WTC11 (cell line): ENCODE data around the gene R3HDM4. TPM values are rescaled to one million over a fixed set of nuclear protein-coding genes. Genes with fewer than 3 reads are reported as not detected.

Source experiments
- ATAC-seq: fragments of 200-7000 bp; cut with Tn5 transposase; 2 replicates; pipeline ENCODE4 v1.10.0; 2021; ENCODE audit warnings: mild to moderate bottlenecking, moderate library complexity
- CTCF ChIA-PET: fragments of 300-600 bp; sonication (Branson Sonifier 250); formaldehyde crosslinking; loops from one replicate; lab custom pipeline; 2021; ENCODE audit warnings: antibody characterized with exemption; lab: Charles Lee
- POLR2A ChIA-PET: fragments of 350-600 bp; sonication (Branson Sonifier 250); formaldehyde crosslinking; loops from one replicate; lab custom pipeline; 2021; ENCODE audit warnings: antibody characterized with exemption; lab: Charles Lee
- DNase-seq: peaks from one replicate; pipeline ENCODE4 v3.0.0; 2021; ENCODE audit warnings: low spot score
- H3K27ac Mint-ChIP-seq: 2 replicates; pipeline ENCODE4 v1.8.0; 2021; ENCODE audit warnings: mixed read lengths
- H3K27me3 Mint-ChIP-seq: 2 replicates; pipeline ENCODE4 v1.8.0; 2021; ENCODE audit warnings: low read depth, mild to moderate bottlenecking, moderate library complexity, mixed read lengths
- H3K36me3 Mint-ChIP-seq: 2 replicates; pipeline ENCODE4 v1.8.0; 2021; ENCODE audit warnings: mixed read lengths
- H3K4me1 Mint-ChIP-seq: 2 replicates; pipeline ENCODE4 v1.8.0; 2022; ENCODE audit warnings: mixed read lengths
- H3K4me3 Mint-ChIP-seq: 2 replicates; pipeline ENCODE4 v1.8.0; 2021; ENCODE audit warnings: mild to moderate bottlenecking, moderate library complexity, mixed read lengths
- H3K9me3 Mint-ChIP-seq: 2 replicates; pipeline ENCODE4 v1.8.0; 2021; ENCODE audit warnings: mixed read lengths
- ATF1 ChIP-seq: sonication (generic); formaldehyde crosslinking; IDR thresholded peaks from 2 replicates; pipeline ENCODE4 v1.8.1; 2023; ENCODE audit warnings: mild to moderate bottlenecking, moderate library complexity, missing genetic modification reagents
- JAZF1 ChIP-seq: fragments of 250-450 bp; sonication (Bioruptor Pico); IDR thresholded peaks from 2 replicates; pipeline ENCODE4 v1.9.0; 2021; ENCODE audit warnings: moderate library complexity, mild to moderate bottlenecking, inconsistent platforms
- KAT7 ChIP-seq: sonication (generic); formaldehyde crosslinking; IDR thresholded peaks from 2 replicates; pipeline ENCODE4 v1.8.1; 2023; ENCODE audit warnings: missing genetic modification reagents, mild to moderate bottlenecking, borderline replicate concordance
- NR1H2 ChIP-seq: sonication (generic); formaldehyde crosslinking; IDR thresholded peaks from 2 replicates; pipeline ENCODE4 v1.9.0; 2021; ENCODE audit warnings: mild to moderate bottlenecking, moderate library complexity, missing genetic modification reagents
- NR2C2 ChIP-seq: sonication (generic); formaldehyde crosslinking; IDR thresholded peaks from 2 replicates; pipeline ENCODE4 v1.8.0; 2022; ENCODE audit warnings: mild to moderate bottlenecking, missing genetic modification reagents
- SOX15 ChIP-seq: fragments of 250-450 bp; sonication (Bioruptor Pico); IDR thresholded peaks from 2 replicates; pipeline ENCODE4 v1.9.0; 2021; ENCODE audit warnings: mild to moderate bottlenecking
- ZNF121 ChIP-seq: sonication (generic); formaldehyde crosslinking; IDR thresholded peaks from 2 replicates; pipeline ENCODE4 v1.8.0; 2023; ENCODE audit warnings: missing genetic modification reagents
- ZNF219 ChIP-seq: sonication (generic); formaldehyde crosslinking; IDR thresholded peaks from 2 replicates; pipeline ENCODE4 v1.8.0; 2023; ENCODE audit warnings: missing genetic modification reagents, mild to moderate bottlenecking, borderline replicate concordance
- total RNA-seq: library from RNA; stranded (reverse); gene quantifications from 3 replicates; pipeline ENCODE4 v1.2.3, GENCODE V29; 2021
- TF ChIP-seq, protein P1 (sequence below): sonication (generic); formaldehyde crosslinking; IDR thresholded peaks from 2 replicates; pipeline ENCODE4 v1.8.1; 2023; ENCODE audit warnings: mild to moderate bottlenecking, missing genetic modification reagents
- TF ChIP-seq, protein P2 (sequence below): sonication (generic); formaldehyde crosslinking; IDR thresholded peaks from 2 replicates; pipeline ENCODE4 v1.8.1; 2022; ENCODE audit warnings: low read depth, missing genetic modification reagents, borderline replicate concordance
- TF ChIP-seq, protein P3 (sequence below): sonication (generic); formaldehyde crosslinking; IDR thresholded peaks from 2 replicates; pipeline ENCODE4 v1.8.0; 2022; ENCODE audit warnings: mild to moderate bottlenecking, missing genetic modification reagents
- TF ChIP-seq, protein P4 (sequence below): fragments of 250-450 bp; sonication (Bioruptor Pico); IDR thresholded peaks from 2 replicates; pipeline ENCODE4 v1.8.0; 2021; ENCODE audit warnings: mild to moderate bottlenecking
- TF ChIP-seq, protein P5 (sequence below): sonication (generic); formaldehyde crosslinking; IDR thresholded peaks from 2 replicates; pipeline ENCODE4 v1.8.0; 2022; ENCODE audit warnings: mild to moderate bottlenecking, missing genetic modification reagents

Gene R3HDM4
- total RNA-seq, 1 experiment from 2014 or later: 99.5 TPM

DNA sequence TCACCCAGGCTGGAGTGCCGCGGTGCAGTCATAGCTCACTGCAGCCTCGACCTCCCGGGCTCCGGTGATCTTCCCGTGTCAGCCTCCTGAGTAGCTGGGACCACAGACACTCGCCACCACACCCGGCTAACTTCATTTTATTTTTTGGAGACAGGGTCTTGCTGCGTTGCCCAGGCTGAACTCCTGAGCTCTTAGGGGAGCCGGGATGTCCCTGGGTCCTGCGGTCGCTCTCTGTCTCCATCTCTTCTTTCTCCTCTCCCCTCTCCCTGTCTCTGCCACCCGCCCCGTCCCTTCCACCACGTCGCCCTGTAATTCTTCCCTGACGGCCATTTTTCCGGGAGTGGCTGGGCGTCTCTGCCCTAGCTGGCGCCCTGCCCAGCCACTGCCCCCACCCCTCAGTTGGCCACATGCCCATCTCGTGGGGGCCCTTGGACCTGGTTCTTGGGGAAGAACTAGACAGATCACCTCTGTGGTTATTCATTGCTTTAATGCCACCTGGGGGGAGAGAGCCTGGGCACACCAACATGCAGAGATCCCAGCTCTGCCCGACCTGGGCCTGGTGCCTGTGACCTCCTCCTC, 31.7 kb upstream of the R3HDM4 start:
- ChIA-PET CTCF (interaction anchor here (0.8 kb wide), 1 partner anchor 15 kb away, joined by 3 read pairs; no protein-coding TSS in a partner anchor), POLR2A (no interaction called here)
- ATAC-seq: no peak
- Mint-ChIP-seq H3K27ac (0 out of 2 replicates have a peak overlapping the region, but pooled peaks have one; percentile 36), H3K27me3 (no peaks in the 10 kb centered on the region), H3K4me3 (no peak overlapping the region), H3K36me3 (peaks cover 23% of the 10 kb centered on the region), H3K9me3 (no peaks in the 10 kb centered on the region), H3K4me1 (no peaks in the 10 kb centered on the region)
- no peak for TF ChIP-seq JAZF1 (CRISPR knock-in tag)
- TF ChIP-seq ZNF121 (CRISPR knock-in tag): peak; percentile 60; the same call in 1 of the 2 replicates
- DNase-seq: no peak

DNA sequence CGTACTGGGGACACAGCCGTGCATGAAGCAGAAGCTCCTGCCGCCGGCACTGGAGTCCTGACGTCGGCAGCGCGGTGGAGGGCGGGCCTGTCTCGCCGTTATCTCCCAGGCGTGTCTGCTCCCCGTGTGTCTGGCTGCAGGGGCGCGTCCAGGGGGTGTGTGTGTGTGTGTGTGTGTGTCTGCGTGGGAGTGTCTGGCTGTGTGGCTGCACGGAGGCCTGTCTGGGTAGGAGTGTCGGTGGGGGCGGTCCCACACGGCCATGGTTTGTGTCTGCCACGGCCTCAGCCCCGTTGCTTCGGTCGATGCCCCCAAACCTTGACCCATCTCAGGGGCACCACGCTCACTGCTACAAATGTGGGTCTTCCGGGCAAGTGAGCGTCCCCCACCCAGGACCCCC, 31.1 kb upstream of the R3HDM4 start:
- ChIA-PET POLR2A (no interaction called here), CTCF (interaction anchor here (0.8 kb wide), 1 partner anchor 14 kb away, joined by 3 read pairs; no protein-coding TSS in a partner anchor)
- Mint-ChIP-seq H3K4me1 (no peaks in the 10 kb centered on the region), H3K27ac (no peak overlapping the region), H3K27me3 (no peaks in the 10 kb centered on the region), H3K9me3 (no peaks in the 10 kb centered on the region), H3K4me3 (no peak overlapping the region), H3K36me3 (peaks cover 29% of the 10 kb centered on the region)
- ATAC-seq (no peak), DNase-seq (no peak)
- no peak for TF ChIP-seq ZNF121 (CRISPR knock-in tag)
- TF ChIP-seq NR1H2 (CRISPR knock-in tag): no peak
- TF ChIP-seq SOX15: no peak
- TF ChIP-seq, protein P1, sequence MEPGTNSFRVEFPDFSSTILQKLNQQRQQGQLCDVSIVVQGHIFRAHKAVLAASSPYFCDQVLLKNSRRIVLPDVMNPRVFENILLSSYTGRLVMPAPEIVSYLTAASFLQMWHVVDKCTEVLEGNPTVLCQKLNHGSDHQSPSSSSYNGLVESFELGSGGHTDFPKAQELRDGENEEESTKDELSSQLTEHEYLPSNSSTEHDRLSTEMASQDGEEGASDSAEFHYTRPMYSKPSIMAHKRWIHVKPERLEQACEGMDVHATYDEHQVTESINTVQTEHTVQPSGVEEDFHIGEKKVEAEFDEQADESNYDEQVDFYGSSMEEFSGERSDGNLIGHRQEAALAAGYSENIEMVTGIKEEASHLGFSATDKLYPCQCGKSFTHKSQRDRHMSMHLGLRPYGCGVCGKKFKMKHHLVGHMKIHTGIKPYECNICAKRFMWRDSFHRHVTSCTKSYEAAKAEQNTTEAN (CRISPR knock-in tag): no peak
- TF ChIP-seq, protein P2, sequence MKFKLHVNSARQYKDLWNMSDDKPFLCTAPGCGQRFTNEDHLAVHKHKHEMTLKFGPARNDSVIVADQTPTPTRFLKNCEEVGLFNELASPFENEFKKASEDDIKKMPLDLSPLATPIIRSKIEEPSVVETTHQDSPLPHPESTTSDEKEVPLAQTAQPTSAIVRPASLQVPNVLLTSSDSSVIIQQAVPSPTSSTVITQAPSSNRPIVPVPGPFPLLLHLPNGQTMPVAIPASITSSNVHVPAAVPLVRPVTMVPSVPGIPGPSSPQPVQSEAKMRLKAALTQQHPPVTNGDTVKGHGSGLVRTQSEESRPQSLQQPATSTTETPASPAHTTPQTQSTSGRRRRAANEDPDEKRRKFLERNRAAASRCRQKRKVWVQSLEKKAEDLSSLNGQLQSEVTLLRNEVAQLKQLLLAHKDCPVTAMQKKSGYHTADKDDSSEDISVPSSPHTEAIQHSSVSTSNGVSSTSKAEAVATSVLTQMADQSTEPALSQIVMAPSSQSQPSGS (CRISPR knock-in tag): no peak
- TF ChIP-seq, protein P3, sequence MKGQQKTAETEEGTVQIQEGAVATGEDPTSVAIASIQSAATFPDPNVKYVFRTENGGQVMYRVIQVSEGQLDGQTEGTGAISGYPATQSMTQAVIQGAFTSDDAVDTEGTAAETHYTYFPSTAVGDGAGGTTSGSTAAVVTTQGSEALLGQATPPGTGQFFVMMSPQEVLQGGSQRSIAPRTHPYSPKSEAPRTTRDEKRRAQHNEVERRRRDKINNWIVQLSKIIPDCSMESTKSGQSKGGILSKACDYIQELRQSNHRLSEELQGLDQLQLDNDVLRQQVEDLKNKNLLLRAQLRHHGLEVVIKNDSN (CRISPR knock-in tag): no peak
- TF ChIP-seq ATF1: no peak
- TF ChIP-seq NR2C2: no peak
- no peak for TF ChIP-seq KAT7 (CRISPR knock-in tag)
- TF ChIP-seq, protein P4, sequence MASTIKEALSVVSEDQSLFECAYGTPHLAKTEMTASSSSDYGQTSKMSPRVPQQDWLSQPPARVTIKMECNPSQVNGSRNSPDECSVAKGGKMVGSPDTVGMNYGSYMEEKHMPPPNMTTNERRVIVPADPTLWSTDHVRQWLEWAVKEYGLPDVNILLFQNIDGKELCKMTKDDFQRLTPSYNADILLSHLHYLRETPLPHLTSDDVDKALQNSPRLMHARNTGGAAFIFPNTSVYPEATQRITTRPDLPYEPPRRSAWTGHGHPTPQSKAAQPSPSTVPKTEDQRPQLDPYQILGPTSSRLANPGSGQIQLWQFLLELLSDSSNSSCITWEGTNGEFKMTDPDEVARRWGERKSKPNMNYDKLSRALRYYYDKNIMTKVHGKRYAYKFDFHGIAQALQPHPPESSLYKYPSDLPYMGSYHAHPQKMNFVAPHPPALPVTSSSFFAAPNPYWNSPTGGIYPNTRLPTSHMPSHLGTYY (CRISPR knock-in tag): no peak

DNA sequence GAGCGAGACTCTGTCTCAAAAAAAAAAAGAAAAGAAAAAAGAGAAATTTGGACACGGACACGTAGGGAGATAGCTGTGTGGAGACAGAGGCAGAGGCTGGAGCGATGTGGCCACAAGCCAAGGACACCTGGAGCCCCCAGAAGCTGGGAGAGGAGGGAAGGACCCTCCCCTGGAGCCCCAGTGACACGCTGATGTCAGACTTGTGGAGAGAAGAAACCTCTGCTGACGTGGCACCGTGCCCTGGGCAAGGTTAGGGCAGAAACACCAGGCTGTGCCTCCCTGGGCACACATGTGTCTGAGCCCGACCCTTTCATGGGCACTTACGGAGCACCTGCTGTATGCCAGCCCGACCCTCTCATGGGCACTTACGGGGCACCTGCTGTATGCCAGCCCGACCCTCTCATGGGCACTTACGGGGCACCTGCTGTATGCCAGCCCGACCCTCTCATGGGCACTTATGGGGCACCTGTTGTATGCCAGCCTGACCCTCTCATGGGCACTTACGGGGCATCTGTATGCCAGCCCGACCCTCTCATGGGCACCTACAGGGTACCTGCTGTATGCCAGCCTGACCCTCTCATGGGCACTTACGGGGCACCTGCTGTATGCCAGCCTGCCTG, 30.6 kb upstream of the R3HDM4 start:
- TF ChIP-seq ZNF219: no peak
- TF ChIP-seq, protein P5, sequence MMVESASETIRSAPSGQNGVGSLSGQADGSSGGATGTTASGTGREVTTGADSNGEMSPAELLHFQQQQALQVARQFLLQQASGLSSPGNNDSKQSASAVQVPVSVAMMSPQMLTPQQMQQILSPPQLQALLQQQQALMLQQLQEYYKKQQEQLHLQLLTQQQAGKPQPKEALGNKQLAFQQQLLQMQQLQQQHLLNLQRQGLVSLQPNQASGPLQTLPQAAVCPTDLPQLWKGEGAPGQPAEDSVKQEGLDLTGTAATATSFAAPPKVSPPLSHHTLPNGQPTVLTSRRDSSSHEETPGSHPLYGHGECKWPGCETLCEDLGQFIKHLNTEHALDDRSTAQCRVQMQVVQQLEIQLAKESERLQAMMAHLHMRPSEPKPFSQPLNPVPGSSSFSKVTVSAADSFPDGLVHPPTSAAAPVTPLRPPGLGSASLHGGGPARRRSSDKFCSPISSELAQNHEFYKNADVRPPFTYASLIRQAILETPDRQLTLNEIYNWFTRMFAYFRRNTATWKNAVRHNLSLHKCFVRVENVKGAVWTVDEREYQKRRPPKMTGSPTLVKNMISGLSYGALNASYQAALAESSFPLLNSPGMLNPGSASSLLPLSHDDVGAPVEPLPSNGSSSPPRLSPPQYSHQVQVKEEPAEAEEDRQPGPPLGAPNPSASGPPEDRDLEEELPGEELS (CRISPR knock-in tag): no peak
- POLR2A ChIA-PET: no interaction called here
- CTCF ChIA-PET: interaction anchor here (0.8 kb wide), 1 partner anchor 14 kb away, joined by 3 read pairs; no protein-coding TSS in a partner anchor
- ATAC-seq (no peak), DNase-seq (no peak)
- H3K36me3 Mint-ChIP-seq: peaks cover 29% of the 10 kb centered on the region
- H3K27ac Mint-ChIP-seq: no peak overlapping the region
- H3K9me3 Mint-ChIP-seq: no peaks in the 10 kb centered on the region
- no peaks in the 10 kb centered on the region for H3K27me3 Mint-ChIP-seq
- no peak overlapping the region for H3K4me3 Mint-ChIP-seq
- H3K4me1 Mint-ChIP-seq: no peaks in the 10 kb centered on the region
